PC-9 (cell line): ENCODE data around the gene ZNF608.

Source experiments
- CTCF ChIP-seq: fragments of 200-600 bp; sonication (generic); conservative IDR thresholded peaks from 2 replicates; pipeline ENCODE4 v1.6.1; 2017; ENCODE audit warnings: mixed run types, antibody characterized with exemption, mild to moderate bottlenecking, moderate library complexity
- EZH2 ChIP-seq: fragments of 200-600 bp; sonication (generic); IDR thresholded peaks from 2 replicates; pipeline ENCODE4 v1.8.0; 2017; ENCODE audit warnings: antibody characterized with exemption, low read depth

- TF ChIP-seq CTCF (no peak), EZH2 (no peak)
Observed at GRCh38 chr5:124721229-124721735, 25.2 kb downstream of the ZNF608 start.
